A673 (cell line): Measurements from ENCODE around the gene NACA2. TPM values are rescaled to one million over a fixed set of nuclear protein-coding genes. Genes with fewer than 3 reads are reported as not detected.
"Not testable (repeated sequence)": the region's sequence is repeated elsewhere in the genome, so short reads cannot be mapped to it uniquely, and the experiment has no call there.

Experiments
- BruUV-seq: library from RNA; stranded (reverse); fragments of 400-500 nt; replicated peaks from 2 replicates; lab custom pipeline; 2021; lab: Mats Ljungman, UMichigan
- CTCF ChIA-PET: fragments of 300-600 bp; sonication (Branson Sonifier 250); formaldehyde crosslinking; loops from one replicate; lab custom pipeline; 2022; ENCODE audit warnings: antibody characterized with exemption; lab: Charles Lee
- POLR2A ChIA-PET: fragments of 300-600 bp; sonication (Branson Sonifier 250); formaldehyde crosslinking; loops from one replicate; lab custom pipeline; 2022; ENCODE audit warnings: antibody characterized with exemption; ENCODE audit not compliant: low non-redundant PET; lab: Charles Lee
- DNase-seq: peaks from one replicate; pipeline ENCODE4 v3.0.0-alpha.2; 2015; ENCODE audit warnings: low spot score
- H3K27ac ChIP-seq: fragments of 200-600 bp; sonication (generic); 2 replicates; pipeline ENCODE4 v1.5.1; 2016; ENCODE audit warnings: mixed run types, low read depth, mild to moderate bottlenecking, mixed read lengths, antibody characterized with exemption, low read length; ENCODE audit not compliant: poor library complexity, severe bottlenecking
- H3K27me3 ChIP-seq: fragments of 200-600 bp; sonication (generic); replicated peaks from 2 replicates; pipeline ENCODE4 v1.6.1; 2017; ENCODE audit warnings: mixed run types, low read depth, mild to moderate bottlenecking, mixed read lengths, antibody characterized with exemption, low read length; ENCODE audit not compliant: insufficient read depth, poor library complexity
- H3K36me3 ChIP-seq: fragments of 200-600 bp; sonication (generic); 2 replicates; pipeline ENCODE4 v1.6.1; 2016; ENCODE audit warnings: mixed run types, mild to moderate bottlenecking, mixed read lengths, antibody characterized with exemption, low read length; ENCODE audit not compliant: insufficient read depth, poor library complexity, severe bottlenecking
- H3K4me1 ChIP-seq: fragments of 200-600 bp; sonication (generic); 2 replicates; pipeline ENCODE4 v1.6.1; 2017; ENCODE audit warnings: mixed run types, mild to moderate bottlenecking, mixed read lengths, antibody characterized with exemption, low read length; ENCODE audit not compliant: insufficient read depth, poor library complexity, severe bottlenecking
- H3K4me3 ChIP-seq: fragments of 200-600 bp; sonication (generic); 2 replicates; pipeline ENCODE4 v1.5.1; 2016; ENCODE audit warnings: low read depth, mixed run types, mild to moderate bottlenecking, mixed read lengths, low read length; ENCODE audit not compliant: poor library complexity, severe bottlenecking
- H3K9me3 ChIP-seq: fragments of 200-600 bp; sonication (generic); 2 replicates; pipeline ENCODE4 v1.6.1; 2016; ENCODE audit warnings: mixed run types, low read depth, mild to moderate bottlenecking, mixed read lengths, antibody characterized with exemption, low read length; ENCODE audit not compliant: poor library complexity, severe bottlenecking
- CTCF ChIP-seq: fragments of 300-800, 200-600 bp; sonication (generic); conservative IDR thresholded peaks from 2 replicates; pipeline ENCODE4 v1.5.1; 2017; ENCODE audit warnings: low read depth, mild to moderate bottlenecking, antibody characterized with exemption, low read length, moderate library complexity, mixed read lengths
- EZH2 ChIP-seq: fragments of 200-600 bp; sonication (generic); IDR thresholded peaks from 2 replicates; pipeline ENCODE4 v1.6.1; 2017; ENCODE audit warnings: borderline replicate concordance, low read depth, mild to moderate bottlenecking, mixed read lengths, antibody characterized with exemption, low read length; ENCODE audit not compliant: poor library complexity, severe bottlenecking
- intact Hi-C: fragments of 100-400 bp; cut with micrococcal nuclease; formaldehyde crosslinking; loops from one replicate; pipeline ENCODE4 v1.10.0; 2022; ENCODE audit not compliant: unreplicated experiment
- total RNA-seq: library from RNA; stranded (reverse); gene quantifications from 2 replicates; pipeline ENCODE4 v1.2.3, GENCODE V29; 2021

The NACA2 gene
- total RNA-seq, 1 experiment from 2014 or later, result not detected

- POLR2A ChIA-PET, result no interaction called here
- TF ChIP-seq CTCF, result no peak
- no peak for TF ChIP-seq EZH2
Observed at GRCh38 chr17:61571624-61572023, 19.4 kb downstream of the NACA2 start.

GRCh38 chr17:61570118-61570517, 20.9 kb downstream of the NACA2 start:
- no peaks in the 10 kb centered on the region for H3K9me3 ChIP-seq
- H3K4me1 ChIP-seq, result no peaks in the 10 kb centered on the region
- no peak for DNase-seq
- ChIA-PET CTCF (no interaction called here), POLR2A (no interaction called here)
- no peak overlapping the region for H3K27ac ChIP-seq
- intact Hi-C loops, result loop anchor here (10.0 kb wide), 1 partner anchor 845 kb away; no protein-coding TSS in a partner anchor
- no peaks in the 10 kb centered on the region for H3K27me3 ChIP-seq
- H3K4me3 ChIP-seq, result no peak overlapping the region
- TF ChIP-seq CTCF (no peak), EZH2 (no peak)
- H3K36me3 ChIP-seq, result no peaks in the 10 kb centered on the region
- BruUV-seq, result no TSS peak

More at GRCh38 chr17:61571624-61572023, 19.4 kb downstream of the NACA2 start:
- H3K4me1 ChIP-seq, result no peaks in the 10 kb centered on the region
- H3K9me3 ChIP-seq, result no peaks in the 10 kb centered on the region
- DNase-seq, result no peak
- no peak overlapping the region for H3K4me3 ChIP-seq
- intact Hi-C loops, result loop anchor here (10.0 kb wide), 1 partner anchor 847 kb away; no protein-coding TSS in a partner anchor
- BruUV-seq, result no TSS peak
- no peaks in the 10 kb centered on the region for H3K27me3 ChIP-seq
- CTCF ChIA-PET, result no interaction called here
- H3K36me3 ChIP-seq, result no peaks in the 10 kb centered on the region
- no peak overlapping the region for H3K27ac ChIP-seq

- H3K4me1 ChIP-seq, POLR2A ChIA-PET, BruUV-seq, H3K4me3 ChIP-seq, intact Hi-C loops, H3K27ac ChIP-seq, CTCF ChIA-PET, H3K9me3 ChIP-seq, H3K36me3 ChIP-seq, H3K27me3 ChIP-seq, DNase-seq: not testable (repeated sequence)
Observed at GRCh38 chr17:61569525-61569924, 21.5 kb downstream of the NACA2 start.

GRCh38 chr17:61568219-61569072, 22.6 kb downstream of the NACA2 start:
- no peak overlapping the region for H3K4me3 ChIP-seq
- no peaks in the 10 kb centered on the region for H3K36me3 ChIP-seq
- no peak for DNase-seq
- no peaks in the 10 kb centered on the region for H3K27me3 ChIP-seq
- H3K27ac ChIP-seq, result no peak overlapping the region
- intact Hi-C loops, result no loop called here
- ChIA-PET POLR2A (interaction anchor here (0.6 kb wide), 1 partner anchor 105 kb away, joined by 3 read pairs; no protein-coding TSS in a partner anchor), CTCF (no interaction called here)
- TF ChIP-seq CTCF (no peak), EZH2 (no peak)
- no TSS peak for BruUV-seq
- no peaks in the 10 kb centered on the region for H3K9me3 ChIP-seq
- H3K4me1 ChIP-seq, result no peaks in the 10 kb centered on the region
